Epidermal melanocyte (primary cell): ENCODE results near the gene RPS27A.
A peak's percentile ranks its signal among the peaks of the same experiment; 100 is the strongest.
"Not testable (repeated sequence)": the region's sequence is repeated elsewhere in the genome, so short reads cannot be mapped to it uniquely, and the experiment has no call there.

Experiments
- DNase-seq: peaks from one replicate; pipeline ENCODE4 v3.0.0; 2011; ENCODE audit warnings: low spot score; ENCODE audit not compliant: insufficient read length

Gene RPS27A

DNA sequence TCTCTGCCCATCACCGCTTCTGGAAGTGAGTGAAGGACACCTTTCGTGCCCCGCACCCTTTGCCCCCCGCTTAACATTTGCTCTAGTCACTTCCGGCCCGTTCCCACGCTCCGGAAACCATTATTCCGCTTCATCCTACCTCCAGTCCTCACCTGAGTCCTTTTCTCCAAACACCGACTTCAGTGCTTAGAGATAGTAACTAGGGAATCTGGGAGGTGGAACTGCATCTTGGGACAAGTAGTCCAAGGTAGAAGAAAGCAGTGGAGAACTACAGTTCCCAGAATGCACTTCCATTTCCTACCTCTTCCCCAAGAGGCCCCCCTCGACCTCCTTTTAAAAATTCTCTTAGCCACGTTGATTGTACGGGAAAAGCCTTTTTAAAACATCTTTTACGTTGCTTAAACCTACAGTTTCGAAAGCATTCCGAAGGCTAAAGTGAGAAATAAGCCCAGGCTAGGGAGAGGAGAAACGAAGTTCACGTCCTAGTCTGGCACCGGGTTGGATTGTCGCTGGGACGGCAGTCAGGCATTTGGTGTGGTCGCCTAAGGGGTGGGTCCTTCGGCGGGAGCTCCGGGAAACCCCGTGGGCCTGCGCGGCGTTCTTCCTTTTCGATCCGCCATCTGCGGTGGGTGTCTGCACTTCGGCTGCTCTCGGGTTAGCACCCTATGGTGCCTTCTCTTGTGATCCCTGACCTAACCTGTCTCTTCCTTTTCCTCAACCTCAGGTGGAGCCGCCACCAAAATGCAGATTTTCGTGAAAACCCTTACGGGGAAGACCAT lies at the start of gene RPS27A, which contains the start of gene CLHC1:
TSS of gene RPS27A (plus strand) at position 605 of the 779 bp plus-strand sequence. CDS start at position 742, 137 bp downstream.
TSS of gene CLHC1 (minus strand) at position 210 of the 779 bp plus-strand sequence. CDS start 9,882 bp downstream, outside the sequence.
- peak; percentile 74 for DNase-seq

DNA sequence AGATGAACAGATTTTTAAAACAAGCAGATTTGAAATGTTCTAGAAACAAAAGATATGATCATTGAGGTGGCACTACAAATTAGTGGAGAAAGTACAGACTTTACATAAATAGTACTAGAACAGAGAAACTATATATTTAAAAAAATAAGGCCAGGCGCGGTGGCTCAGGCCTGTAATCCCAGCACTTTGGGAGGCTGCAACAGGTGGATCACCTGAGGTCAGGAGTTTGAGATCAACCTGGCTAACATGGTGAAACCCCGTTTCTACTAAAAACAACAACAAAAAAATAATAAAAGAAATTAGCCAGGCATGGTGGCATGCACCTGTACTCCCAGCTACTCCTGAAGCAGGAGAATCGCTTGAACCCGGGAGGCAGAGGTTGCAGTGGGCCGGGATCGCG lies 45.7 kb upstream of the RPS27A start:
- DNase-seq, result not testable (repeated sequence)

DNA sequence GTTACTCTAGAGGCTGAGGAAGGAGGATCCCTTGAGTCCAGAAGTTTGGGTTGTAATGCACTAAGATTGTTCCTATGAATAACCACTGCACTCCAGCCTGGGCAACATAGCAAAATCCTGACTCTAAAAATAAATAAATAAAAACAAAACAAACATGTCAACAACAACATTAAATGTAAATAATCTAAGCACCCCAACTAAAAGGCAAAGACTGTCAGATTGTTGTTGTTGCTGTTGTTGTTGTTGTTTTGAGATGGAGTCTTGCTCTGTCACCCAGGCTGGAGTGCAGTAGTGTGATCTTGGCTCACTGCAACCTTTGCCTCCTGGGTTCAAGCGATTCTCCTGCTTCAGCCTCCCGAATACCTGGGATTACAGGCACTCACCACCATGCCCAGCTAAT lies 40.6 kb upstream of the RPS27A start:
- not testable (repeated sequence) for DNase-seq

DNA sequence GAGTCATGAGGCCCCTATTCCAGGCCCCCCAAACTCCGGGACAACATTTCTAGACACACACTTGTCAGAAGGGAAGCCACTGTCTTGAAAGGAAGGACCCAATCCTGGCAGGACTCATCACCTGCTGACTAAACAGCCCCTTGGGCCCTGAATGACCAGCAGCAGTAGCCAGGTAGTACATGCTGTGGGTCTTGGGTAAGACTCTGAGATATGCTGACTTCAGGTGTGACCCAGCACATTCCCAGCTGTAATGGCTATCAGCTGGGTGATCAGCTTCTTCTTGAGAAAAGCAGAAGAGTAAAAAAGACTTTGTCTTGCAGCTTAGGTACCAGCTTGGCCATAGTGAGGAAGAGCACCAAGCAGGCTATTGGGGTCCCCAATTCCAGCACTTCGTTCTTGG lies 36.0 kb upstream of the RPS27A start:
- DNase-seq, result no peak

DNA sequence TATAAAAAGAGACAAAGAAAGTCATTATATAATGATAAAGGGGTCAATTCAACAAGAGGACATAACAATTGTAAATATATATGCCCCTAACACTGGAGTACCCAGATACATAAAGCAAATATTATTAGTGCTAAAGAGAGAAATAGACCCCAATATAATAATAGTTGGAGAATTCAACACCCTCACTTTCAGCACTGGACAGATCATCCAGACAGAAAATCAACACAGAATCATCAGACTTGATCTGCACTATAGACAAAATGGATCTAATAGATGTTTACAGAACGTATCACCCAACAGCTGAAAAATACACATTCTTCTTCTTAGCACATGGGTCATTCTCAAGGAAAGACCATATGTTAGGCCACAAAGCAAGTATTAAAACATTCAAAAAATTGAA lies 32.1 kb upstream of the RPS27A start:
- no peak for DNase-seq

DNA sequence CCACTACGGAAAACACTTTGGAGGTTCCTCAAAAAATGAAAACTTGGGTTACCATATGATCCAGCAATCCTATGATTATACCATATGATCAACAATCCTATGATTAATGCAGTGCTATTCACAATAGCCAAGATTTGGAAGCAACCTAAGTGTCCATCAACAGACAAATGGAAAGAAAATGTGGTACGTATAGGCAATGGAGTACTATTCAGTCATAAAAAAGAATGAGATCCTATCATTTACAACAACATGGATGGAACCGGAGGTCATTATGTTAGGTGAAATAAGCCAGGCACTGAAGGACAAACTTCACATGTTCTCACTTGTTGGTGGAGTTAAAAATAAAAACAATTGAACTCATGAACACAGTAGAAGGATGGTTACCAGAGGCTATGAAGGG lies 28.0 kb upstream of the RPS27A start:
- DNase-seq, result no peak

DNA sequence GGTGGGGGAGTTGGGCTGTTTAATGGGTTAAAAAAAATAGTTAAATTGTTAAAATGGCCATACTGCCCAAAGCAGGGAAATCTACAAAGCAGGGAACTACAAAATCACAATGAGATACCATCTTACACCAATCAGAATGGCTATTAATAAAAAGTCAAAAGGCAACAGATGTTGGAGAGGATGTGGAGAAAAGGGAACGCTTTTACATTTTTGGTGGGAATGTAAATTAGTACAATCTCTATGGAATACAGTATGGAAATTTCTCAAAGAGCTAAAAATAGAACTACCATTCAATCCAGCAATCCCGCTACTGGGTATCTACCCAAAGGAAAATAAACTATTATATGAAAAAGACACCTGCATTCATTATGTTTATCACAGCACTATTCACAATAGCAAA lies 27.5 kb upstream of the RPS27A start:
- DNase-seq, result no peak

DNA sequence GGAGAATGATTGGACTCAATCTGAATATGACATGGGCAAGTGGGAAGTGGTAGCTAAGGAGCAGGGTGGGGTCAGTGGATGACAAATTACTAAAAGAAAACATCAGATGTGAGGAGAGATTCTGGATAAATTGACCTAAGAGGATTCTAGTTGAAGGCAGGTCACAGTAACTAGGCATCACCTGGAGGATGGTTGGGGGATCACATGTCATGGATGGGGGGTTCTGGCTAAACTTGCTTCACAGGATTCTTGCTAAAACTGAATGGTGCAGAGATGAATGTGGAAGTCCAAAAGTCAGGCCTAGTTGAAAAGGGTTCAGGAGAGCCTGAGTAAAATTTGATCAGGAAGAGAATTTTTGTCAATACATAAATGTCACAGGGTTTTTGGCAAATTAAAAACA lies 18.7 kb upstream of the RPS27A start:
- DNase-seq, result no peak

DNA sequence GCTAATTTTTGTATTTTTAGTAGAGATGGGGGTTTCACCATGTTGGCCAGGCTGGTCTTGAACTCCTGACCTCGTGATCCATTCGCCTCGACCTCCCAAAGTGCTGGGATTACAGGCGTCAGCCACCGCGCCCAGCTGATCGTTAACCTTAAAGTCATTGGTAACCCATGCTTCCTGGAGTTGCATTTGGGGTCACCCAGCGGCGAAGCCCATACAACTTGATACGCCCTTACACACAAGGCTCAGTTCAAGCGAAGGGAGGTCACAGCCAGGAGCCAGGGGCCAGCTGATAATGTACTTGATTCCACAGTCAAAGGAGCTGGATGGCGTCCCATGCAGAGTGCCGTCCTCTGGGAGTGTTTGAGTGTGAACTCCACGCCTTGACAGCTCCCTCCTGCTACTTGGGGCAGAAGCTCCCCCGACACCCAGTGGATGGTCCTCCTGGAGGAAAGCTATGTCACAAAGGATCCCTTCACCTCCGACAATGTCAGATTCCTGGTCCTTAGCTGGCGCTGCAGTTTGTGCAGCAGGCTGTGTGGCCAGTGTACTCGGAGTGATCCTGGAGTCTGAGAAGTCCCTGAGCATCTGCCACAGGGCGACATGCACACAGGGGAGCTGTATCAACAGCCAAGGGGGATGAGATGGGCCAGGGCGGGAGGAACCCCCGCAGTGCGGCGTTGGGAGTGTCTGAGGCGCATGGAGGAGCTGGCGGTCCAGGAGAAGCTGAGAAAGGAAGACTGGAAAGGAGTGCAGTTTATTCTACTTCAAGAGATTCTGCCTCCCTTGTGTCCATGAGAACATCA lies 8.3 kb upstream of the RPS27A start:
- DNase-seq, result no peak

DNA sequence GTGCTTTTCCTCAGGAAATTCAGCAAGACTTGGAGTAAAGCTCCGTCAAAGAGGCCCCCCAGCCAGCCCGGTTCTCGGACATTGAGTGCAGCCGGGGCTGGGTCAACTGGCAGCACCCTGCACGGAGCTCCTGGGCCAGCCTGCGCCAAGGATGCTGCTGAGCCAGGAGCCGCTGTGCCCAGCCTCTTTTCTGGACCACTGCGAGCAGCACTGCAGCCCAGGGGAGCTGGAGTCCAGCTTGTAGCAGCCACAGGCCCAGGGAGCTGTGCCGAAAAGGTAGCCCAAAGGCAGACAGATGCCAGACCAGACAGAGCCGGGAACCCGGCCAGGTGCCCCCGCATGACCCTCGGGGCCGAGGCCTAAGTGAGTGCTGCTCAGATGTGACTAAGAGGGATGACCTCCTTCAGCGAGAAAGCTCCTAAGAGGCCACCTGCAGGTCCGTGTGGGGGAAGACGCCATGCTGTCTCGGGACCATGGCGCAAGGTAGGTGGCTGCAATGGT lies 7.7 kb upstream of the RPS27A start:
- DNase-seq, result no peak

DNA sequence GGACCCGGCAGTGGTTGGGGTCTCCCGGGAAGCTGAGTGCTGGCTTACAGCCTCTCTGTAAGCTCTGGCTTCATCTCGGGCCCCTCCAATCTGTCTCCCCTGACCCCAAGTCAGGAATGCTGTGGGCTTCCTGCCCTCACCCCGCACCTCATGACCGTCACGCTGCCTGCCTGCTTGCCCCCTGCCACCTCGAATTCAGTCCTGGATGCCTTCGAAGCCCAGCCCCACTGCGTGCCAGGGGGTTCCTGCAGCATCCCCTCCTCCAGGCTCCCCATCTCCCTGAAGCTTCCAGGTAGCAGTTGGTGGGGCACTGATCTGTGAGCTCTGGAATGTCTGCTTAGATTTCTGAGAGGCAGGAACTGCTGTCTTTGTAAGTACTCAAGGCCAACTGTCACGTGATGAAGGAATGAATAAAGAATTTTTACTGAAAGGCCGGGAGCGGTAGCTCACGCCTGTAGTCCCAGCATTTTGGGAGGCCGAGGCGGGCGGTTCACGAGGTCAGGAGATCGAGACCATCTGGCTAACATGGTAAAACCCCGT lies 6.9 kb upstream of the RPS27A start:
- no peak for DNase-seq

DNA sequence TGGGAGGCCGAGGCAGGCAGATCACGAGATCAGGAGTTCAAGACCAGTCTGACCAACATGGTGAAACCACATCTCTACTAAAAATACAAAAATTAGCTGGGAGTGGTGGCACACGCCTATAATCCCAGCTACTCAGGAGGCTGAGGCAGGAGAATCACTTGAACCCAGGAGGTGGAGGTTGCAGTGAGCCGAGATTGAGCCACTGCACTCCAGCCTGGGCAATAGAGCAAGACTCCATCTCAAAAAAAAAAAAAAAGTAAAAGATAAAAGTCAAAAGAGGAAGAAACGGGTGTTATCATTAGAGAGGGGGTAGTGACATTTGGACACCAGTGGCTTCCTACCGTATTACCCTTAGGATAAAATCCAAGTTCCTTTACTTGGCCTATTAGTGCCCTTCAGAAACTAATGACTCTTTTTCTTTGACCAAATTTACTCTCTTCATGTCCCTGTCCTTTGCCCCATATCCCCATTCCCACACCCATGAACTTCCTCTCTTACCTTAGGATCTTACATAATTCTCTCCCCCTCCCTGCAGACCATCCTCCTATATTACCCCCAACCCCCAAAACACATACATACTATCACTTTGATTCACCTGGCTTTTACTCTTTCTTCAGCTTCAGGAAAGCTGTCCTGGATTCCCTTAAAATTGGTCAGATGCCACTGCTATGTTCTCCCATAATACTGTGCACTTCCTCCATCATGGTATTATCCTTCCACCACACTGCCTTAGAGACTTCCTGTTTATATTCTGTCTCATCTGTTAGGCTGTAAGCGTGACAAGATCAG lies 4.9 kb upstream of the RPS27A start:
- DNase-seq, result not testable (repeated sequence)

DNA sequence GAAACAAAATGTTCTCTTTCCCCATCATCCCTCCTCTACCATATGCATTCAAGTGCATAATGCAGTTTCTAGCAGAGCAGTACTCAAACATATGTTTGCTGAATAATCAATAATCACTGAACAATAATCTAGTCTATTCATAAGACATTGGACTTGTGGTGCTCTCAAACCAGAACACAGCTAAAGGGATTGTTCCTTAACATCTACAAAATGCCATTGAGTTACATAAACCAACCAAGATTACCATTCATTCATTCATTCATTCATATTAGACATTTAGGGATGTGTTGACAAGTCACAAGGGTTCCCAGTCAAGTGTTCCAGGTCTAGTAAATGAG lies 4.3 kb upstream of the RPS27A start:
- no peak for DNase-seq

DNA sequence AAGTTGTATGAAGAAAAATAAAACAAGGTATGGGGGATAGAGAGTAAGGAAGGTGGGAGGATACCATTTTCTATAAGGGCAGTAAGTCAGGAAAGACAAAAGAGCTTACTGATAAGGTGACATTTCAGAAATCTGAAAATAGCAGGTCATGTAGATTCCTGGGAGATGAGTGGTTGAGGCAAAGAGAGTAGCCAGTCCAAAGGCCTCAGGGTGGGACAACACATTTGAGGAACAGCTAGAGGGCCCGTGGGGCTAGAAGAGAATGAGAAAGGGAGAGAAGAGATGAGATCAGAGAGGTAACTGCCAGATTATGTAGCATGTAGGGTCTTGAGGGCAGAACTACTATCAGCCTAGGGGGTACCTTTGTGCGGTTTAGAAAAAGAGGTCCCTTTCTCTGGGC lies 3.3 kb upstream of the RPS27A start:
- DNase-seq, result no peak

DNA sequence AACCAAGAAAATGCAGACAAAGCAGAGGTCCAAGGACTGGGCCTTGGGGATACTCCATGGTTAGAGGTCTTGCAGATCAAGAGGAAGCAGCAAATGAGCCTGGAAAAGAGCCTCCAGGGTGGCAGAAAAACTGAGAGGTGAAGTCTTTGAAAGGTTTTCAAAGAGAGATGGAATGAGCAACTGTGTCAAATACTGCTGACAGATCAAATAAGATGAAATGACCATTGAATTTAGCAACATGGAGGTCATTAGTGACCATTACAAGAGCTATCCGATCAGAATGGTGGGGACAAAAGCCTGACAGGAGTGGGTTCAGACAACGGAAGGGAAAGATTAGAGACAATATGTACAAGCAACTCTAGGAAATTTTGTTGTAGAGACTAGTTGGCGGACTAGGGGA lies 1.9 kb upstream of the RPS27A start:
- DNase-seq, result no peak

DNA sequence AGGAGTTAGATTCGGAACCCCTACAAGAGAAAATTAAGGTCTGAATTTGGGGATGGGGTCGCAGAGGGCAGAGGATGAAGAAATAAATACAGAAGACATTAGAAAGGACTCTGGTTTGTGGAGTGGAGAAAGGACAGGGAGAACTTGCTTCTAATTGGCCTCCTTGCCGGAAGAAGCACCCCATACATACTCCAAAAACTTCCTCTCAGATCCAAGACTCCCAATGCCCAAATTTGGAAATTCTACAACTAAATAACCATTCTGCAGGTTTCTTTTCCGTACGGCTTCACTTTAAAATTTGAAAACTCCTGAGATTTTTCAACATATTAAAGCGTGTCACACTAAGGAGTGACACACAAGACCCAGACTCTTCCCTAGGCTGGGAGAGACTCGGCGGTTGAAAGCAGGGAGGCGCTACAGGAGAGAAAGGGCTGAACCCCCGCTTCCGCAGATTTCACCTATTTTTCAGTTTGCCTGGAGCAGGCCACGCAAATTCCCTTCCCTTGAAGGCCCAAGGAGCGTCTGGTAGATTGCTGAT lies 873 bp upstream of the RPS27A start:
- no peak for DNase-seq

DNA sequence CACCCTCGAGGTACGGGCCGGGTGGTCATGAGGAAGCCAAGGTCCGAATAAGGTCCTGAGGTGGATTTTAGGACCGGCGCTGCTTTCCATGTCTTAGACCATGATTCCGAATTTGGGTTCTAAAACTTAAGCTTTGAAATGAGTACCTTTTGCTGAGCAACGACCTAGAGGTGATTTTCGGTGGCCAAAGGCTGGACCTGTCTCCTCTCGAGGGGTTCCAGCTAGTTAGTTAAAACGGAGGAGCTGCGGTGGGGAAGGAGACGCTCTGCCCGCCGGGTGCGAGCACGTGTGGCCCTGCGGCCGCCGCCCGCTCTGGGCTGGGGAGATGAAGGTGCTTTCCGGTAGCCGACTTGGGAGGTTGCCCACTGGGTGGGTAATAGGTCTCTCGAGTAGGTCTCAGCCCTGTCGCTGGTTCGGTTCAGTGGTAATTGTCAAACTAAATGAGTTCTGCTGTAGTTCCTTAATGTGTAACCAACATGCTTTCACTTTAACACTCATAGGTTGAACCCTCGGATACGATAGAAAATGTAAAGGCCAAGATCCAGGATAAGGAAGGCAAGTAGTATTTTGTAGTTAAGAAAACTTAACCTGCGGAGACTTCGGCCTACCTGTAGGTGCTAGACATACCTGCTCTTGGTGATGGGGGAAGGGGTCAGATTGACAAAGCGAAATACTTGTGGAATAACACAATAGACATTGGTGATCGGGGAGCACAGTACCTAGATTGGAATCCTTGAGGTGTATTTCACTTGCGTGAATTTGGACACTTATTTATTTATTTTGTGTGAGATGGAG lies 572 bp downstream of the RPS27A start:
- no peak for DNase-seq

DNA sequence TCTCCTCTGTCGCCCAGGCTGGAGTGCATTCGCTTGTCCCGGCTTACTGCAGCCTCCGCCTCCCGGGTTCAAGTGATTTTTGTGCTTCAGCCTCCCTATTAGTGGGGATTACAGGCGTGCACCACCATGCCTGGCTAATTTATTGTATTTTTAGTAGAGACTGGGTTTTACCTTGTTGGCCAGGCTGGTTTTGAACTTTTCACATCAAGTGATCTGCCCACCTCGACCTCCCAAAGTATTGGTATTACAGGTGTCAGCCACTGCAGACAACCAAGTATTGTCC lies 1.1 kb downstream of the RPS27A start:
- no peak for DNase-seq

DNA sequence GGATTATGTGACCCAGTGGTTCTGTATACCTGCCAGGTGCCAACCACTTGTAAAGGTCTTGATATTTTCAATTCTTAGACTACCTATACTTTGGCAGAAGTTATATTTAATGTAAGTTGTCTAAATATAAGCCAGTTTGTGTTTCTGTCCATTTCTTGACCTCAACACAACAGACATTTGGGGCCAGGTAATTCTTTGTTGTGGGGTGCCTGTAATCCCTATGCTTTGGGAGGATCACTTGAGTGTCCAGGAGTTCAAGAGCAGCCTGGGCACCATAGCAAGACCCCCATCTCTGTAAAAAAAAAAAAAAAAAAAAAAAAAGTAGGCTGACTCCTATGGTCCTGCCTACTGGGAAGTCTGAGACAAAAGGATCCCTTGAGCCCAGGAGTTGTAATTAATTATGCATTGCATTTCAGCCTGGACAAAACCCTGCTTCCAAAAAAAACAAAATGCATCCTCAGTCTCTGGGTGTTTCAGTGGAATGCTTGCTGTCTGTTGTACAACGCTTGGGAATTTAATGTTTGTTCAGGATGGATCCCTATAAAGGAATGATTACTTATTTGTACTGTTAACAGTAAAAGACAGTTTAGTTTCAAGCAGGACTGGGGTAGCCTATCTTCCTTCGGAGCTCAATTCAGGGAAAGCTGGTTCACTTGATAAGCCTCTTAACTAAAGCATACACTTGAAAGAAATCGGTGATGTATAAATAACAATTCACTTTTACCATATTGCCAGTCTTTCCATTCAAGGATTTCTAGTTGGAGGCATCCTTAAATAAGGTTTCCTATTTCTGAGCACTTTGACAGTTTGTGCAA lies 3.4 kb downstream of the RPS27A start:
- no peak for DNase-seq
